ENCODE data around the gene CNDP1. TPM values are rescaled to one million over a fixed set of nuclear protein-coding genes. Genes with fewer than 3 reads are reported as not detected.

Gene CNDP1
- total RNA-seq, 1 donor from 2014 or later, result 0.40 TPM

- peaks cover 33% of the 10 kb centered on the region for H3K27me3 Mint-ChIP-seq (ENCODE audit: low read depth)
- peaks cover 22% of the 10 kb centered on the region for H3K9me3 Mint-ChIP-seq
- H3K36me3 Mint-ChIP-seq, result peaks cover 4% of the 10 kb centered on the region
- DNase-seq (ENCODE audit: low spot score in 2 of 2, unreplicated experiment in 2 of 2), result no peak
- no peak overlapping the region for H3K27ac Mint-ChIP-seq
- no peak overlapping the region for H3K4me3 Mint-ChIP-seq
- H3K4me1 Mint-ChIP-seq, result peaks cover 14% of the 10 kb centered on the region
- TF ChIP-seq CTCF (IDR thresholded peaks at IDR 0.05; ENCODE audit: unreplicated experiment), result no peak
Observed at GRCh38 chr18:74551452-74551851, 17.2 kb downstream of the CNDP1 start.

GRCh38 chr18:74551936-74552555 is 17.7 kb downstream of the CNDP1 start:
- Mint-ChIP-seq H3K4me3 (no peak overlapping the region), H3K4me1 (peaks cover 9% of the 10 kb centered on the region), H3K27me3 (ENCODE audit: low read depth) (peaks cover 37% of the 10 kb centered on the region), H3K36me3 (peaks cover 4% of the 10 kb centered on the region), H3K27ac (no peak overlapping the region), H3K9me3 (peaks cover 22% of the 10 kb centered on the region)
- TF ChIP-seq CTCF (IDR thresholded peaks at IDR 0.05; ENCODE audit: unreplicated experiment), result peak; percentile 78
- peak; percentile 57 to 84 for DNase-seq (ENCODE audit: low spot score in 2 of 2, unreplicated experiment in 2 of 2)

- H3K4me1 Mint-ChIP-seq, result peaks cover 10% of the 10 kb centered on the region
- H3K27ac Mint-ChIP-seq, result no peak overlapping the region
- no peaks in the 10 kb centered on the region for H3K36me3 Mint-ChIP-seq
- peaks cover 53% of the 10 kb centered on the region for H3K27me3 Mint-ChIP-seq (ENCODE audit: low read depth)
- no peak for DNase-seq (ENCODE audit: low spot score in 2 of 2, unreplicated experiment in 2 of 2)
- no peaks in the 10 kb centered on the region for H3K9me3 Mint-ChIP-seq
- no peak overlapping the region for H3K4me3 Mint-ChIP-seq
- no peak for TF ChIP-seq CTCF (IDR thresholded peaks at IDR 0.05; ENCODE audit: unreplicated experiment)
Observed at GRCh38 chr18:74556126-74556525, 21.8 kb downstream of the CNDP1 start.

GRCh38 chr18:74558096-74558495 is 23.8 kb downstream of the CNDP1 start:
- no peaks in the 10 kb centered on the region for H3K9me3 Mint-ChIP-seq
- no peaks in the 10 kb centered on the region for H3K36me3 Mint-ChIP-seq
- peaks cover 26% of the 10 kb centered on the region for H3K4me1 Mint-ChIP-seq
- peaks cover 51% of the 10 kb centered on the region for H3K27me3 Mint-ChIP-seq (ENCODE audit: low read depth)
- H3K4me3 Mint-ChIP-seq, result no peak overlapping the region
- H3K27ac Mint-ChIP-seq, result no peak overlapping the region
- no peak for DNase-seq (ENCODE audit: low spot score in 2 of 2, unreplicated experiment in 2 of 2)
- no peak for TF ChIP-seq CTCF (IDR thresholded peaks at IDR 0.05; ENCODE audit: unreplicated experiment)

GRCh38 chr18:74562131-74562730 is 27.9 kb downstream of the CNDP1 start:
- Mint-ChIP-seq H3K9me3 (peaks cover 10% of the 10 kb centered on the region), H3K4me3 (peak overlapping the region; percentile 30), H3K27me3 (ENCODE audit: low read depth) (peaks cover 17% of the 10 kb centered on the region), H3K36me3 (peaks cover 10% of the 10 kb centered on the region), H3K27ac (peak overlapping the region; percentile 66), H3K4me1 (peaks cover 41% of the 10 kb centered on the region)
- no peak for DNase-seq (ENCODE audit: low spot score in 2 of 2, unreplicated experiment in 2 of 2)
- TF ChIP-seq CTCF (IDR thresholded peaks at IDR 0.05; ENCODE audit: unreplicated experiment), result no peak
